Esophagus squamous epithelium (tissue), 5 donors: ENCODE results near the gene B3GNT3. TPM values are rescaled to one million over a fixed set of nuclear protein-coding genes. Genes with fewer than 3 reads are reported as not detected.
"Not testable (repeated sequence)": the region's sequence is repeated elsewhere in the genome, so short reads cannot be mapped to it uniquely, and the experiment has no call there.

Experiments used
- DNase-seq: peaks from one replicate; lab custom pipeline; 2025; lab: John Stamatoyannopoulos, UW
- H3K27ac ChIP-seq, 4 donors: fragments of 200-600 bp; sonication (generic); one replicate each; pipeline ENCODE4 v1.5.1; 2016 to 2019; ENCODE audit warnings: mild to moderate bottlenecking in 1 of 4
- H3K27me3 ChIP-seq, 4 donors: fragments of 200-600 bp; sonication (generic); 1 replicate in 3 of 4; 2 replicates in 1 of 4; pipeline versions ENCODE4 v1.5.1 to v1.6.0; 2017 to 2021; ENCODE audit warnings: antibody characterized with exemption in 1 of 4
- H3K36me3 ChIP-seq, 3 donors: fragments of 200-600 bp; sonication (generic); one replicate each; pipeline ENCODE4 v1.5.1; 2016 to 2019
- H3K4me1 ChIP-seq, 3 donors: fragments of 200-600 bp; sonication (generic); one replicate each; pipeline ENCODE4 v1.5.1; 2017 to 2019
- H3K4me3 ChIP-seq, 4 donors: fragments of 200-600 bp; sonication (generic); 1 replicate in 3 of 4; 2 replicates in 1 of 4; pipeline ENCODE4 v1.5.1; 2016 to 2019; ENCODE audit warnings: mild to moderate bottlenecking in 2 of 4, moderate library complexity in 1 of 4
- H3K9me3 ChIP-seq, 3 donors: fragments of 200-600 bp; sonication (generic); one replicate each; pipeline ENCODE4 v1.5.1; 2016 to 2019
- POLR2A ChIP-seq, 4 donors: fragments of 450-650 bp; IDR thresholded peaks; one replicate each; pipeline ENCODE4 v1.6.1; 2017; ENCODE audit warnings: antibody characterized with exemption in 4 of 4, mild to moderate bottlenecking in 4 of 4, moderate library complexity in 3 of 4
- WGBS, 2 donors: methylation state at CpG; one replicate each; pipeline ENCODE4 v1.1.5; 2018; 5-methylcytosine and 5-hydroxymethylcytosine counted together
- intact Hi-C: fragments of 100-400 bp; cut with DNase I; formaldehyde crosslinking; loops from one replicate; pipeline ENCODE4 v1.15.0; 2022
- total RNA-seq, 4 donors: library from RNA; depleted of rRNA; stranded (reverse); fragments of >200 nt; gene quantifications; one replicate each; pipeline ENCODE4 v1.1.0, GENCODE V29; 2016
- TF ChIP-seq, protein P1 (sequence below), 6 experiments: fragments of 450-650 bp in 4 of 6; fragments of 200-600 bp in 2 of 6; sonication (generic) in 2 of 6; IDR thresholded peaks; one replicate each; pipeline ENCODE4 v1.5.1; 2016 to 2019; ENCODE audit warnings: antibody characterized with exemption in 6 of 6, mild to moderate bottlenecking in 4 of 6, moderate library complexity in 4 of 6
- donor health status: DM: yes; HTN: yes; CAD: no.

Gene B3GNT3
- total RNA-seq, 4 donors from 2014 or later = 11.6 to 23.5 (median 21.2) TPM

DNA sequence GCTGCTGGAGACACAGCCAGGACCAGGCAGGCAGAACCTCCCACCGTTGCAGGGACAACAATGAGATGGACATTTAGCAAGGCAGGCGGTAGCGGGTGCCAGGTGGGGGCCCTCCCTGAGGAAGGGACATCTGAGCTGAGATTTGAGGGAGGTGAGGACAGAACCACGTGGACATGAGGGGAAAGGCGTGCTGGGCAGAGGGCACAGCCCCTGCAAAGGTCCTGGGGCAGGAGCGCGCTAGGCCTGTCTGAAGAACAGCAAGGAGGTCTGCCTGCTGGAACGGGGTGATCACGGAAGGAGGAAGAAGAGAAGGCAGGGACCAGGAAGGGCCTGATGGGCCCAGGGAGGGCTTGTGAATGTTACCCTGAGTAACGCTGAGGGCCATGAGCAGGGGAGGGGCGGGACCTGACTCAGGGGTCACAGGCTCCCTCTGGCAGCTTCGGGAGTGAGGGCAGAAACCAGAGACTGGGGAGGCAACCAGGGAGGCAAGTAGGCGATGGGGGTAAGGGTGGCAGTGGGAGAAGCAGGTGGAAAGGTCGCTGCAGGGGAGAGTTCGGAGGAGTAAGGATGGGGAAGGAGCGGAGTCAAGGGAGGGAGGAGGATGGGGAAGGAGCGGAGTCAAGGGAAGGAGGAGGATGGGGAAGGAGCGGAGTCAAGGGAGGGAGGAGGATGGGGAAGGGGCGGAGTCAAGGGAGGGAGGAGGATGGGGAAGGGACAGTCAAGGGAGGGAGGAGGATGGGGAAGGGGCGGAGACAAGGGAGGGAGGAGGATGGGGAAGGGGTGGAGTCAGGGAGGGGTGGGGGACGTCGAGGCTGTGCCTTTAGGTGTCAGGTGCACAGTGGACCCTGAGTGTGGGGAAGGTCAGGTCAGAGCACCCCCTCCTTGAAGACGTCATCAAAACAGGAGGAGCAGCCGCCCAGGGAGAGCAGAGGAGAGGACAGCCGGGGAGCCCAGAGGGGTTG is 15.7 kb upstream of the B3GNT3 start:
- TF ChIP-seq, protein P1, sequence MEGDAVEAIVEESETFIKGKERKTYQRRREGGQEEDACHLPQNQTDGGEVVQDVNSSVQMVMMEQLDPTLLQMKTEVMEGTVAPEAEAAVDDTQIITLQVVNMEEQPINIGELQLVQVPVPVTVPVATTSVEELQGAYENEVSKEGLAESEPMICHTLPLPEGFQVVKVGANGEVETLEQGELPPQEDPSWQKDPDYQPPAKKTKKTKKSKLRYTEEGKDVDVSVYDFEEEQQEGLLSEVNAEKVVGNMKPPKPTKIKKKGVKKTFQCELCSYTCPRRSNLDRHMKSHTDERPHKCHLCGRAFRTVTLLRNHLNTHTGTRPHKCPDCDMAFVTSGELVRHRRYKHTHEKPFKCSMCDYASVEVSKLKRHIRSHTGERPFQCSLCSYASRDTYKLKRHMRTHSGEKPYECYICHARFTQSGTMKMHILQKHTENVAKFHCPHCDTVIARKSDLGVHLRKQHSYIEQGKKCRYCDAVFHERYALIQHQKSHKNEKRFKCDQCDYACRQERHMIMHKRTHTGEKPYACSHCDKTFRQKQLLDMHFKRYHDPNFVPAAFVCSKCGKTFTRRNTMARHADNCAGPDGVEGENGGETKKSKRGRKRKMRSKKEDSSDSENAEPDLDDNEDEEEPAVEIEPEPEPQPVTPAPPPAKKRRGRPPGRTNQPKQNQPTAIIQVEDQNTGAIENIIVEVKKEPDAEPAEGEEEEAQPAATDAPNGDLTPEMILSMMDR (IDR thresholded peaks at IDR 0.05) = no peak
- no peak for TF ChIP-seq POLR2A (IDR thresholded peaks at IDR 0.05)
- H3K36me3 ChIP-seq = no peaks in the 10 kb centered on the region
- H3K9me3 ChIP-seq = no peaks in the 10 kb centered on the region
- peaks cover 0 to 19% (median 3%) of the 10 kb centered on the region in 3 donors for H3K4me1 ChIP-seq
- H3K4me3 ChIP-seq = peak overlapping the region in 3 of 4 donors; percentile 1 to 37 (median 10)
- H3K27me3 ChIP-seq = peaks cover 0 to 82% (median 0%) of the 10 kb centered on the region in 4 donors
- 23 to 28% methylated on average over 23 to 25 of the region's 25 CpGs for WGBS, 2 donors
- DNase-seq = no peak
- H3K27ac ChIP-seq = no peak overlapping the region
- intact Hi-C loops = no loop called here

- no peak for DNase-seq
- Histone ChIP-seq H3K9me3 (no peaks in the 10 kb centered on the region), H3K27me3 (peaks cover 0 to 67% (median 0%) of the 10 kb centered on the region in 4 donors), H3K36me3 (no peaks in the 10 kb centered on the region), H3K27ac (no peak overlapping the region), H3K4me1 (peaks cover 0 to 19% (median 3%) of the 10 kb centered on the region in 3 donors), H3K4me3 (no peak overlapping the region)
- intact Hi-C loops = no loop called here
- 80 to 100% methylated on average over 2 of the region's 2 CpGs for WGBS, 2 donors
- no peak for TF ChIP-seq POLR2A (IDR thresholded peaks at IDR 0.05)
- TF ChIP-seq, protein P1 (IDR thresholded peaks at IDR 0.05) = no peak
Observed at GRCh38 chr19:17780781-17781180, 14.2 kb upstream of the B3GNT3 start.

- H3K36me3 ChIP-seq, H3K9me3 ChIP-seq, intact Hi-C loops, H3K4me3 ChIP-seq, H3K27ac ChIP-seq, DNase-seq: not testable (repeated sequence)
- Histone ChIP-seq H3K27me3 (peaks cover 0 to 48% (median 0%) of the 10 kb centered on the region in 4 donors), H3K4me1 (peaks cover 0 to 12% (median 0%) of the 10 kb centered on the region in 3 donors)
- WGBS, 2 donors = no CpG with 5 or more reads among the region's 5 CpGs
Observed at GRCh38 chr19:17783721-17784120, 11.2 kb upstream of the B3GNT3 start.

- no peak overlapping the region for H3K27ac ChIP-seq
- no peak overlapping the region for H3K4me3 ChIP-seq
- H3K4me1 ChIP-seq = peaks cover 0 to 7% (median 0%) of the 10 kb centered on the region in 3 donors
- WGBS, 2 donors = 18 to 50% methylated on average over 12 to 22 of the region's 32 CpGs
- TF ChIP-seq, protein P1 (IDR thresholded peaks at IDR 0.05) = peak; percentile 64 to 83 (median 78)
- TF ChIP-seq POLR2A (IDR thresholded peaks at IDR 0.05) = no peak
- no peak for DNase-seq
- intact Hi-C loops = no loop called here
- H3K36me3 ChIP-seq = no peaks in the 10 kb centered on the region
- peaks cover 0 to 48% (median 0%) of the 10 kb centered on the region in 4 donors for H3K27me3 ChIP-seq
- H3K9me3 ChIP-seq = no peaks in the 10 kb centered on the region
Observed at GRCh38 chr19:17784201-17785008, 10.5 kb upstream of the B3GNT3 start.

DNA sequence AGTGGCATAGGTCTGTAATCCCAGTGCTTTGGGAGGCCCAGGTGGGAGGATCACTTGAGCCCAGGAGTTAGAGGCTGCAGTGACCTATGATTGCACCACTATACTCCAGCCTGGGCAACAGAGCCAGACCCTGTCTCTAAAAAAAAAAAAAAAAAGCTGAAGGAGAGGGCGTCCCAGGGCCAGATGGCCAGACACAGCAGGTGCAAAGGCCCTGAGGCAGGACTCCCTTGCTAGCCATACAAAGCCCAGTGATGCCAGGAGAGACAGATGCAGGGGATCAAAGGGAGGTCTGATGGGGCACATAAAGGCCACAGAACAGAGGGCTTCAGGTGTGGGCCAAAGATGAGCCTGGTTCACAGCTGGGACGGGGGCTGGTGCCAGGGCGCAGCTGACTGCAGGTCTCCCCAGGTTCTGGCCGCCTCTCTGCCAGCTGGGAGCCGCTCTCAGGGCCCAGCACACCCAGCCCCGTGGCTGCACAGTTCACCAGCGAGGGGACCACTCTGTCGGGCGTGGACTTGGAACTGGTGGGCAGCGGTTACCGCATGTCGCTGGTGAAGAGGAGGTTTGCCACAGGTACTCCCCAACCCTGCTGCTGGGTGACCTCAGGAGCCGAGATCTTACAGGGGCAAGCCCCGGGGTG is 7.5 kb upstream of the B3GNT3 start:
- no peak for DNase-seq
- Histone ChIP-seq H3K27me3 (peaks cover 0 to 21% (median 0%) of the 10 kb centered on the region in 4 donors), H3K4me3 (no peak overlapping the region), H3K36me3 (no peaks in the 10 kb centered on the region), H3K27ac (no peak overlapping the region), H3K9me3 (no peaks in the 10 kb centered on the region), H3K4me1 (peaks cover 5 to 31% (median 14%) of the 10 kb centered on the region in 3 donors)
- TF ChIP-seq, protein P1 (IDR thresholded peaks at IDR 0.05) = no peak
- TF ChIP-seq POLR2A (IDR thresholded peaks at IDR 0.05) = no peak
- intact Hi-C loops = no loop called here
- 98 to 100% methylated on average over 1 to 5 of the region's 14 CpGs for WGBS, 2 donors
